ENCODE results near the gene BCLAF3. TPM values are rescaled to one million over a fixed set of nuclear protein-coding genes. Genes with fewer than 3 reads are reported as not detected.

BCLAF3 gene
- total and polyA plus RNA-seq, 9 donors = 4.4 to 11.1 (median 6.7) TPM

GRCh38 chrX:19955306-19955705, 35.6 kb downstream of the BCLAF3 start:
- no peaks in the 10 kb centered on the region for H3K9me3 ChIP-seq (replicated peaks; ENCODE audit: control insufficient read depth, low read depth, low read length)
- no peak overlapping the region for H3K27ac ChIP-seq (ENCODE audit: low read length)
- peak; percentile 70 for DNase-seq
- WGBS (ENCODE audit: insufficient coverage) = no CpG with 5 or more reads among the region's 2 CpGs
- H3K36me3 ChIP-seq (ENCODE audit: control insufficient read depth, insufficient read depth, low read length) = no peaks in the 10 kb centered on the region
- no peaks in the 10 kb centered on the region for H3K4me1 ChIP-seq (ENCODE audit: control insufficient read depth, insufficient read depth, low read length)
- no peak overlapping the region for H3K4me3 ChIP-seq (ENCODE audit: low read length)
- peaks cover 9% of the 10 kb centered on the region for H3K27me3 ChIP-seq (ENCODE audit: control insufficient read depth, insufficient read depth, low read length)

- Histone ChIP-seq H3K9me3 (replicated peaks; ENCODE audit: control insufficient read depth, low read depth, low read length) (no peaks in the 10 kb centered on the region), H3K27ac (ENCODE audit: low read length) (no peak overlapping the region), H3K27me3 (ENCODE audit: control insufficient read depth, insufficient read depth, low read length) (peaks cover 4% of the 10 kb centered on the region), H3K4me1 (ENCODE audit: control insufficient read depth, insufficient read depth, low read length) (no peaks in the 10 kb centered on the region), H3K36me3 (ENCODE audit: control insufficient read depth, insufficient read depth, low read length) (no peaks in the 10 kb centered on the region), H3K4me3 (ENCODE audit: low read length) (no peak overlapping the region)
- WGBS (ENCODE audit: insufficient coverage) = no CpG with 5 or more reads among the region's 2 CpGs
- peak; percentile 40 for DNase-seq
Observed at GRCh38 chrX:19954335-19955096, 36.3 kb downstream of the BCLAF3 start.

- Histone ChIP-seq H3K9me3 (replicated peaks; ENCODE audit: control insufficient read depth, low read depth, low read length) (no peaks in the 10 kb centered on the region), H3K4me1 (ENCODE audit: control insufficient read depth, insufficient read depth, low read length) (no peaks in the 10 kb centered on the region), H3K27ac (ENCODE audit: low read length) (no peak overlapping the region), H3K4me3 (ENCODE audit: low read length) (no peak overlapping the region), H3K27me3 (ENCODE audit: control insufficient read depth, insufficient read depth, low read length) (peaks cover 2% of the 10 kb centered on the region), H3K36me3 (ENCODE audit: control insufficient read depth, insufficient read depth, low read length) (peaks cover 3% of the 10 kb centered on the region)
- DNase-seq = no peak
- no CpG with 5 or more reads among the region's 3 CpGs for WGBS (ENCODE audit: insufficient coverage)
Observed at GRCh38 chrX:19953145-19953544, 37.7 kb downstream of the BCLAF3 start.

- no CpG with 5 or more reads among the region's 2 CpGs for WGBS (ENCODE audit: insufficient coverage)
- Histone ChIP-seq H3K36me3 (ENCODE audit: control insufficient read depth, insufficient read depth, low read length) (peaks cover 3% of the 10 kb centered on the region), H3K27ac (ENCODE audit: low read length) (no peak overlapping the region), H3K9me3 (replicated peaks; ENCODE audit: control insufficient read depth, low read depth, low read length) (no peaks in the 10 kb centered on the region), H3K4me3 (ENCODE audit: low read length) (no peak overlapping the region), H3K4me1 (ENCODE audit: control insufficient read depth, insufficient read depth, low read length) (no peaks in the 10 kb centered on the region), H3K27me3 (ENCODE audit: control insufficient read depth, insufficient read depth, low read length) (peaks cover 2% of the 10 kb centered on the region)
- DNase-seq = no peak
Observed at GRCh38 chrX:19949340-19949739, 41.5 kb downstream of the BCLAF3 start.

- H3K4me3 ChIP-seq (ENCODE audit: low read length) = no peak overlapping the region
- H3K27me3 ChIP-seq (ENCODE audit: control insufficient read depth, insufficient read depth, low read length) = peaks cover 2% of the 10 kb centered on the region
- WGBS (ENCODE audit: insufficient coverage) = no CpG with 5 or more reads among the region's 1 CpG
- H3K9me3 ChIP-seq (replicated peaks; ENCODE audit: control insufficient read depth, low read depth, low read length) = no peaks in the 10 kb centered on the region
- H3K27ac ChIP-seq (ENCODE audit: low read length) = no peak overlapping the region
- no peaks in the 10 kb centered on the region for H3K4me1 ChIP-seq (ENCODE audit: control insufficient read depth, insufficient read depth, low read length)
- peaks cover 3% of the 10 kb centered on the region for H3K36me3 ChIP-seq (ENCODE audit: control insufficient read depth, insufficient read depth, low read length)
- DNase-seq = no peak
Observed at GRCh38 chrX:19947612-19948011, 43.2 kb downstream of the BCLAF3 start.

Other genes starting within 250 kb of the BCLAF3 start
- gene SH3KBP1, start 103.5 kb downstream of the BCLAF3 start, total RNA-seq = 10.9 TPM
- gene SH3KBP1, start 103.5 kb downstream of the BCLAF3 start, polyA plus RNA-seq (ENCODE audit: insufficient read depth in 1 of 8, insufficient read length in 8 of 8, low replicate concordance in 1 of 8) = 10 to 100 TPM; 14.7 to 30.0 (median 22.6) TPM
- gene MAP7D2, start 125.8 kb upstream of the BCLAF3 start, total RNA-seq = 0.44 TPM
- gene MAP7D2, start 125.8 kb upstream of the BCLAF3 start, polyA plus RNA-seq (ENCODE audit: insufficient read depth in 1 of 8, insufficient read length in 8 of 8, low replicate concordance in 1 of 8) = under 1 TPM; 0.27 to 0.89 (median 0.48) TPM
- gene EIF1AX, start 150.8 kb upstream of the BCLAF3 start, total RNA-seq = 40.7 TPM
- gene EIF1AX, start 150.8 kb upstream of the BCLAF3 start, polyA plus RNA-seq (ENCODE audit: insufficient read depth in 1 of 8, insufficient read length in 8 of 8, low replicate concordance in 1 of 8) = 10 to 100 TPM; 60.9 to 74.0 (median 67.4) TPM

All from muscle of leg (tissue), 11 donors.